T-helper 2 cell (primary cell): ENCODE data around the gene POU1F1.
"Not testable (repeated sequence)": the region's sequence is repeated elsewhere in the genome, so short reads cannot be mapped to it uniquely, and the experiment has no call there.

Experiments
- DNase-seq, 5 experiments: peaks; one replicate each; pipeline versions ENCODE4 v3.0.0 to v3.0.0-alpha.2; 2012 to 2022
- total RNA-seq, 2 donors: gene quantifications; one replicate each; lab custom pipeline; 2026; lab: John Stamatoyannopoulos, UW

POU1F1 gene, protein sequence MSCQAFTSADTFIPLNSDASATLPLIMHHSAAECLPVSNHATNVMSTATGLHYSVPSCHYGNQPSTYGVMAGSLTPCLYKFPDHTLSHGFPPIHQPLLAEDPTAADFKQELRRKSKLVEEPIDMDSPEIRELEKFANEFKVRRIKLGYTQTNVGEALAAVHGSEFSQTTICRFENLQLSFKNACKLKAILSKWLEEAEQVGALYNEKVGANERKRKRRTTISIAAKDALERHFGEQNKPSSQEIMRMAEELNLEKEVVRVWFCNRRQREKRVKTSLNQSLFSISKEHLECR
- total RNA-seq: 0 reads per million in 2 donors

DNA sequence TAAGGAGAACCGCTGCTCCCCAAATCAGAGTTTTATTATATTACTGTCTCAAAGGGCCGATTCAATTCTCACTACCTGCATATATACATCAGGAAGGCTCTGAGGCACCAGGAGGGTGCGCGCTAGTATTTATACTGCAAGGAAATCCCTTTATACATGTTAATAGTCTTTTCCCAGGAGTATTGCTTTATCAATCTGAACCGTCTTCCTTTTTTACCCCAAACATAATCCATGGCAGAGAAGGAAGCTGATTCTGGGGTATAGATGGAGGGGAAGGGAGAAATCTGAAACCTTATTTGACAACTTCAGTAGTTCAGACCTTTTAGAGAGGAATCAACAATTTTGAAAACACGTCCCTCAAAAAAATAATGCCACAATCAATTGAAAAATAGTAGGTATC, at the start of gene POU1F1:
Gene POU1F1, minus strand, starts transcription at position 101 of the 400 bp plus-strand sequence. CDS start 122 bp downstream, outside the sequence.
- no peak for DNase-seq

DNA sequence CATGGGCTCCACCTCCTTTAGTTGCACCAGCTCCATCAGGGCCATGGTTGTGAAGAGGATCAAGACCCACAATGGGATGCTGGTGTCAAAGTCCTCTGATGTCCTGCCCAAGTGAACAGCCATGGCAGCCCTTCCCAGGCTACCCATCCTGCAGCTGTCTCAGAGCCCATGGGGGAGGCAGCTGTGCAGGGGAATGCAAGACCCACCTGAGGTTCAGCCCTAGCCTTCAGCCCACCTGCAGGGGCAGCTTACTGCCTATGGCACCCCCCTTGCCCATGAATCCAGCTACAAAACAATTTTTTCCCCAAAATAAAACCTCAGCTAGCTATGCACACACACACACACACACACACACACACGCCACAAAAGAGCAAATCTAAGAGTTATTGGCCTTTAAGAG, 48.2 kb upstream of the POU1F1 start:
- DNase-seq: no peak

DNA sequence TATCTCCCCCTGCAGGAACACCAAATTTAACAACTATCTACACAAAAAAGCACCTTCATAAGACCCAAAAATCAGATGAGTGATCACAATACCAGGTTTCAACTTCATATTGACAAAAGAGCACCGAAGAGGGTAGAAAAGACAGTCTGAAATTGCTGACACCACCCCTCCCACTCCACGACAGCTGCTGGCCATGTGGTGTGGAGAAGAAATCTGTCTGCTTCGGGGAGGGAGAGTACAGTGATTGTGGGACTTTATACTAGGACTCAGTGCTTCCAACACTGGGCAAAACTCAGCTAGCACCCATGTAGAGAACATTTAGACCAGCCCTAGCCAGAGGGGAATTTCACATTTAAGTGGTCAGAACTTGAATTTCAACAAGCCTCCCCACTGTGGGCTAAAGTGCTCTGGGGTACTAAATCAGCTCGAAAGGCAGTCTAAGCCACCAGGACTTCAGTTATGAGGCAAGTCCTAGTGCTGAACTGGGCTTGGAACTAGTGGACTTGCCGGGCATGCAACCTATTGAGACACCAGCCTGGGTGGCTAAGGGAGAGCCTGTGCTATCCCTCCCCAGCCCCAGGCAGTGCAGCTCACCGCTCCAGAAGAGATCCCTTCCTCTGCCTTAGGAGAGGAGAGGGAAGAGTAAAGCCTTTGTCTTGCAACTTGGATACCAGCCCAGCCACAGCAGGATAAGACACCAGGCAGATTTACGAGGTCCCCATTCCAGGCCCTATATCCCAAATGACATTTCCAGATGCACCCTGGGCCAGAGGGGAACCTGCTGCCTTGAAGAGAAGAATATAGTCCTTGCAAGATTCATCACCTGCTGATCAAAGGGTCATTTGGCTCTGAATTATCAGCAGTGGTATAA, 44.6 kb upstream of the POU1F1 start:
- DNase-seq: no peak

DNA sequence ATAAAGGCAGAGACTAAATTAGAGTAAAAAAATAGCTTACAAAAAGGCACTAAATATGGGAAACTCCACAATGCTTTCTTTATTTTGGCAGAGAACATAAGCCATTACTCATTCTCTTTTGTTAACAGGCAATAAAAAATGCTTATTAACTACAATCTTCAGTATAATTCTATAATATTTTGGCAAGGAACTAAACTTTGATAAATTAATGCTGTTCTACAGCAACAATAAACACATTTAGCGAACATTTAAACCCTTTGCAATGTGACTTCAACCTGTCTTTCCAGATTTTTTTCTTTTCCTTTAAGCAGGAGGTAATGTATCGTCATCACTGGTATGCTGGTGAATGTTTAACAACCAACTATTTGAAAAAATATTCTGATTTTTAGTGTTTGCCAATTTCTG, 42.2 kb upstream of the POU1F1 start:
- DNase-seq: no peak

DNA sequence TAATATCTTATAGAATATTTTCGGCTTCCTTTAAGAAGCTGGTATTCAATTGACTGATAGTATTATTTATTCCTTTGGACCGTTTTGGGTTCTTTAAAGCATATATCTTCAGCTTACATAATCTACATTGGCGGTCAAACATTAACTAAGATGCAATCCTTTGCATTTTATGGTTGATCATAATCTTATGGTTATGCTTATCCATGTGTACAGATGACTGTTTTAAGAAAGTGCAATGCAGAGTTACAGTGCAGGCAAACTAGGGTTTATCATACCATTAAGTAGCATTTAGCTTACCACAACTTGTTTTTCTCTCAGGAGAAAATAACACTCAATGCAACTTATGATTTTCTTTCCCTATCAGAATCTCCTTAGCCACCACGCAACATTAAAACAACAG, 41.4 kb upstream of the POU1F1 start:
- DNase-seq: no peak

DNA sequence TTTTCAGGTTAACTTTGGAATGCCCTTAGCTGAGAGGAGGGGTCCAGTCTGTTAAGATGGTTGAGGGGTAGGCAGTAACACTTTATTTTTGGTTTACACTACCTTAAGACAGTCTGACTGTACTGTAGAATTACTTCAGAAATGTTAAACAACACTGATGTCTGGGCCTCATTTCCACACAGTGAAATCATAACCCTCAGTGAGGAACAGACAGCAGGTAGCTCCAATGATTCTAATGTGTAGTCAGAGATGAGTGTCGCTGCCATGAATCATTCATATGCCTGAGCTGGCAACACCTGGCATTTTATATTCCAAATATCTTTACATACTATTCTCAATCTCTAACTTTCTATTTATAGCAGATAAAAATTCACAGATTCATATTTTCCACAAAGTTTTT, 37.3 kb upstream of the POU1F1 start:
- DNase-seq: no peak

DNA sequence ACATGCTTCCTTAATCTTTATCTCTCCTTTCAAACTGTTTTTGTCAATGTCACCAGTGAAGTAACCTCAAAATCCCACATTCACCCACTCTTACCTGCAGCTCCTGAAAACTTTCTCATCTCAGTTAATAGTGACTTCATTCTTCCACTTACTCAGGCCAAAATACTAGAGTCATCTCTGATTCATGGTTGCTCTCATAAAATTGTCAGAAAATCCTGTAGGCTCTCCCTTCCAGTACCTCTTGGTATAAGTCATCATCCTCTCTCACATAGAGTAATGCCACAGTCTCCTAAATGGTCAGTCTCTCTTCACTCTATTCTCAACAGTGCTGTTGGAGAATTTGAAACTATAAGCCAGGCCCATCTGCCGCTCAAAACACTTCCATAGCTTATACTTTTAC, 34.9 kb upstream of the POU1F1 start:
- no peak for DNase-seq

DNA sequence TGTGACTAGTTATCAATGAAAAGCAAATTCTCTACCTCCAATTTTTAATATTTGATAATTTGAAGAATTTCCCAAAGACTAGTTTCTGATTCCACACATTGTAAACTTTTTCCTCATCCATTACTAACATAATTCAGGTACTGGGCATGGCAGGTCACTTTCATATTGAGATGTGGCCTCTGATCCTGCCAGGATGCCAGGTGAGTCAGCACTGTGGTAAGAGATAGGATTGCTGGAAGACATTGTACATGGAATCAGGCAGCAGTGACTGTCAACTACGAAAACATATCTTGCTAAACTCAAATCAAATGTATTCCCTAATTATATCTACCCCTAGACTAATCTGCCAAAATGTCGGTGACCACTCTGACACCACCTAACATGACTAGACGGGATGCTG, 33.2 kb upstream of the POU1F1 start:
- DNase-seq: no peak

DNA sequence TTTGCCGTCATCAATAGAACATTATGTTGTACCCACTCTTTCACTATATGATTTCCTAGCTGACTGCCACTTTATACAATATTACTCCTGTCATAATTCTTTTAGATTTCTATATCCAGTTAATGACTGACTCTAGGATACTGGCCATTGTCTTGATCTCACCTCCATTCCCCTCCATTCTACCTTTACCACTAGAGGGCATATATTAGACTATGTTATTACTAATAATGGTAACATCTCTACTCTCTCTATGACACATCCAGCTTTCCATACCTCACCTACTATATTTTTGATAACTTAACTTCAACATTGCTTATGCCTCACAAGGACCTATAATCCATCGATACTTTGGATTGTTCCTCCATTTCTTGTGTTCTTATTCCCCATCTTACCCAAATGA, 31.4 kb upstream of the POU1F1 start:
- no peak for DNase-seq

DNA sequence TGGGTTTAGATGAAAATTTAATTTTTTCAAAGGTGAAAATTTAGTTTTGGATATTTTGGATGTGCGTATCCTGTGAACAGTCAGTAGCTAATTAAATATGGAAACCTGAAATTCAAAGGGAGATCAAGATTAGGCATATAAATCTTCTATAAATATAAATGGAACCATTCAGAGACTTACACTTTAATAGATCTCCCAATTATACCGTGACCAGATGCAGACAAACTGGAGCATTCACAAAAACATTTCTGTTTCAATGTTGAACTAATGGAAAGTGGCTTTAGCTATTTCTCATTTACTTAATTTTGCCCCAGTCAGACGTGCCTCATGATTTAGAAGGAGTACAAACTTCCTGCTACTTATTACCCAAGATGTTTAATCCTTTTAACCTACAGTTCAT, 29.1 kb upstream of the POU1F1 start:
- no peak for DNase-seq

DNA sequence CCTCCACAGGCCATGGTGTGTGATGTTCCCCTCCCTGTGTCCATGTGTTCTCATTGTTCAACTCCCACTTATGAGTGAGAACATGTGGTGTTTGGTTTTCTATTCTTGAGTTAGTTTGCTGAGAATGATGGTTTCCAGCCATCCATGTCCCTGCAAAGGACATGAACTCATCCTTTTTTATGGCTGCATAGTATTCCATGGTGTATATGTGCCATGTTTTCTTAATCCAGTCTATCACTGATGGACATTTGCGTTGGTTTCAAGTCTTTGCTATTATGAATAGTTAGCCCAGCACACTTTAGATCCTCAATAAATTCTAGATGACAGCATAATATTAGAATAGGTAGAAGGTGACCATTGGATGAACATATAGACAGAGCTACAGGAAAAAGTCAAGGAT, 28.6 kb upstream of the POU1F1 start:
- DNase-seq: not testable (repeated sequence)

DNA sequence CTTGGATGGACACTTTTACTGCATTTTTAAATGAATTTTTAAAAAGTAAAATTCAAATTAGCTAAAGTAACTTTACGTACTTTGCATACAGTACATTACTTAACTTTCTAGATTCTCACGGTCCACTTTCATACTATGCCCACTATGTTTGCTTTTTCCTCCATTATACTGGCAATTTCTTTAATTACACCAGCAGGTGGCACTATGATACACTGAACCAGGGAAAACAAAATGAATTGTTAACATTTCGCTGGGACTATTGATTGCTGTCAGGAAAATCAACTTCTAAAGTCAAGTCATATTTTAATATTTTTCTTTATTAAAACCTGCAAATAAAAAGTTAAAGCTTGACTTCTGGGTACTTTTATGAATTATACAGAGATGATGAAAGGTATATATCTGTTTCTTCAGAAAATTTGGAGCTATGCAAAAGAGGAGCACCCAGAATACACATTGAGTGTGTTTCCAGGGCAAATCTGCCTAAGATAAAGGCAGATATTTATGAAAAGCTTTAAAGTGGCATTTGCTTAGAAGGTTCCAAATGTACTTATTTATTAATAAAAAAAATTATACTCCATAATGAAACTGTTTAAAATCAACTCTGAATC, 21.8 kb upstream of the POU1F1 start:
- peak in 1 of 5 experiments; percentile 22 for DNase-seq

DNA sequence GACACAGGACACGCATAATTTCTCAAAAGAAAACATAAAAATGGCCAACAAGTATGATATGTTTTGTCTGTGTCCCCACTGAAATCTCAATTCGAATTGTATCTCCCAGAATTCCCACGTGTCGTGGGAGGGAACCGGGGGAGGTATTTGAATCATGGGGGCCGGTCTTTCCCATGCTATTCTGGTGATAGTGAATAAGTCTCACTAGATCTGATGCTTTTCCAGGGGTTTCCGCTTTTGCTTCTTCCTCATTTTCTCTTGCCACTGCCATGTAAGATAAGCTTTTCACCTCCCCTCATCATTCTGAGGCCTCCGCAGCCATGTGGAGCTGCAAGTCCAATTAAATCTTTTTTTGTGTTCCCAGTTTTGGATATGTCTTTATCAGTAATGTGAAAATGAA, 12.1 kb upstream of the POU1F1 start:
- DNase-seq: no peak

DNA sequence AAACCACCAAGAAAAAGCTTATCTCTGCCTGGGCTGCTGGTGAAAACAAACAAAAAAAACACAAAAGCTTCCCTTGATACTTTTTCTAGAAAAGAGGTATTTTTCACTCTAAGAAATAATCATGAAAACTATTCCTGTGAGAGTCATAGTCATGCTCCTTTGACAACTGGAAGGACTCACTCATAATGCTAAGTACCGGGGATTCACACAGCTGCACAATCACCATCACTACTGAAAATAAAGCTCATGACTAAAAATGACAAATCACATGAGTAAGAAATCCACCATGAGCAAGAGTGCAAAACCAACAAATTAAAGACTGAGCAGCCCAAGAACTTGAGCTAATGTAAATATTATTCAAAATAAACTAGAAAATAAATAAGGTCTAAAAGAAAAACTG, 10.6 kb upstream of the POU1F1 start:
- DNase-seq: peak in 1 of 5 experiments; percentile 4

DNA sequence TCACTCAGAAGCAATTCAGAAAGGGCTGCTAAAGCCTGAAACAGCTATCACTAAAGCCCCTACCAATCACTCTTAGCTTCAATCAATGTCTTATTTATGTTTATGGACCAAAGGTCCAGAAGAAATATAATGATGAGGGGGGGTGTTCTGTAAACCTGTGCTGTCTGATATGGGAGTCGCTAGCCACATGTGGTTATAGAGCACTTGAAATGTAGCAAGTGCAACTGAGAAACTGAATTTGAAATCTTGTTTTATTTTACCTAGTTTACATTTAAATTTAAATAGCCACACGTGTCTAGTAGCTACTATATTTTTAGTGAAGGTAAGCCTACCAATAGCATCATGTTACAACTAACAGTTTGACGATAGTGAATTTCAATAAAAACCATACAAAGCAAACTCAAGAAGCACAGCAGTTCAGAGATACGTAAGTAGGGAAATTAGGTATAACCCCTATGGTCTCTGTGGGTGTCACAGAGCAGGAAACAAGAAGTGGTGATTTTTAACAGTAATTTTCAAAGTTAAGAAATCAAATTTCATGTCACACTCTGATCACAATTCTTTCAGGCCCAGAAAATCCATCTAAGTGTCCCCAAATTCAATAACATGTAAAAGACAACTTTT, 3.6 kb downstream of the POU1F1 start:
- peak in 1 of 5 experiments; percentile 38 for DNase-seq

DNA sequence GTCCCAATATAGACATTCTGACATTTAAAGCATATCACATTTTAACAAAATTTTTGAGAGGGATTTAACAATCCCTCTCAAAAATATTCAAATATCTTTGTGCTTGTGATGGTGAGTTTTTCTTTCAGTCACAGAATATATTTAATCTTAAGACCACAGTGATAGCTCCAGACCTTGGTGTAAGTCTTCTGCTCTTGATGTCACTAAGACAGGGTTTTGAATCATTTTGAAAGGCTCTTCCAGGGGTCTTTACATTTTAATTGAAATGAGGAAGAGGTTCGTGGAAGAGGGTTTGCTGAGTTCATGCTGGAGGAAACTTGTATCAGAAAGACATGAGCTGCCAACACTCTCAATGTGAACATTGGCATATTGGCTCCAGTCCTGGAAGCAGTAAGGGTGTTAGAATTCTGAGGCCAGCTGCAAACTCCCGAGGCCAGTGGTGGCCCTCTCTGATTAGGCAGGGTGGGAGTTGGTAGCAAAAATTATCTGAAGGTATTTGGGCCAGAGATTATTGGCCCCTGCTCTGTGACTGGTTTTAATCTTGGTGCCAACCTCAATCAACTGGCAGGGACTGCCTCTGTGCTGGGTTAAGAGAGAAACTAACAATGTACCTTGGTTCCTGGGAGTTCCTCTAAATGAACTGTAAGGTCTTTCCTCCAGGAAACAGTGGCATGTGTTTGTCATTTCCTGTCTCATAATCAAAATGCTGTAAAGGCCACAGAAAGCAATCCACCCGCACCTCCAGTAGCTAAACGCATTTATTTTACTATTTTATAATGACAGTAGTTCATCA, 5.3 kb downstream of the POU1F1 start:
- DNase-seq: peak in 1 of 5 experiments; percentile 22

DNA sequence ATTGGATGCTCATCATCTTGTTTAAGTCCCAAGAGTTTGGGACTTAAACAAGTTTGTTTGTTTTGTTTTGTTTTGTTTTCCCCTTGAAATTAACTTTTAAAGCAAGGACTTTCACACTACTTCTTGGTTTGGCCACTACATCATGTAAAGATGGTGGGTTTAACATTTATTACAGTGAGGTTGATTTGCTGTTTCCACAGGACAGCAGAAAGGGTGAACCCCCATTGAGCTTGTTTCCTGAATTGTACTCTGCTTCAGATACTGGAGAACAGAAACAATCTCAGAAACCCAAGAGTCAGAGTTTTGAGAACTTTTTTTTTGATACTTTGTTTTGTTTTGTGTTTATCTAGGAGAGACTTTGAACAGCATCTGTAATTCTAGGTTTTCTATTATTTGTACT, 6.7 kb downstream of the POU1F1 start:
- no peak for DNase-seq

DNA sequence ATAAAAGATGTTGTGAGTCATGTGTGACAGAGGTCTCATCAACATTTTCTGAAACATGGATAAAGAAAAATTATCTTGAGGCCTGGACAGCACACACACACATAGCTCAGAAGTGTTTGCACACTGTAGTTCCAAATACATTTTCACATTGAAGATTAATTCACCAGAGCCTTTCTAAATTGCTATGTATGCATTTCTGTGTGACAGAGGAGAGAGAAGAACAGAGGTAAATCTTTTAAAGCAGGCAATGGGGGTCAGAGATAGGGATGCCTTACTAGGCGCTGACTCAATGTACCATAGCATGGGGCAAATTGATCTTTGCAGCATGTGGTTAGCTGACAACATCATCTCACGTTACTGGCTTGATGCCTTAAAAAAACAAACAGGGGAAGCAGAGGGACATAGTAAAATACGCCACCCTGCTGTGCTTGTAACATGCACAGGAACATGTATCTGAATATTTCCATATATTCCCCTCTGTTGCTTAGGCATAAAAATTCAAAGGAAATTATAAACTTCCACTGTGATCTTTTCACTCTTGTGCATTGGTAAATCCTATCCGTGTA, 7.7 kb downstream of the POU1F1 start:
- no peak for DNase-seq

DNA sequence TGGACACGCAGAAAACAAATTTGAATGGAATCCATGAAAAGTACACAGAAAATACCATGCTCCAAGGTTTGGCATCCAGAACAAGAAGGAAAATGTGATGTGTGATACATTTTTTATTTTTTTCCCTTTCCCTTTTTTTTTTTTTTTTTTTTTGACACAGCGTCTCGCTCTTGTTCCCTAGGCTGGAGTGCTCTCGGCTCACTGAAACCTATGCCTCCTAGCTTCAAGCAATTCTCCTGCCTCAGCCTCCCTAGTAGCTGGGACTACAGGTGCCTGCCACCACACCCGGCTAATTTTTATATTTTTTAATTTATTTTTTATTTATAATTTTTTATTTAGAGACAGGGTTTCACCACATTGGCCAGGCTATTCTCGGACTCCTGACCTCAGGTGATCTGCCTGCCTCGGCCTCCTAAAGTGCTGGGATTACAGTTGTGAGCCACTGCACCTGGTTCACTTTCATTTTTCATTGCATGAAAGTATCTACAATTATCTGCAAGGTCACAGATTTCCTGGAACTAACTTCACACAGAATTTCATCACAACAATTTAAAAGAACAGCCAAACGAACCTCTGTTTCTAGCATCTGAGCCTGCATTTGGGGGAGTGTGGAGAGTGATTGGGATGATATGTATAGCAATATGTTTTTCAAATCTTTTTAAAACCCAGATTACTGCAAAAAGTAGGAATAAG, 8.3 kb downstream of the POU1F1 start:
- DNase-seq: peak in 1 of 5 experiments; percentile 13

DNA sequence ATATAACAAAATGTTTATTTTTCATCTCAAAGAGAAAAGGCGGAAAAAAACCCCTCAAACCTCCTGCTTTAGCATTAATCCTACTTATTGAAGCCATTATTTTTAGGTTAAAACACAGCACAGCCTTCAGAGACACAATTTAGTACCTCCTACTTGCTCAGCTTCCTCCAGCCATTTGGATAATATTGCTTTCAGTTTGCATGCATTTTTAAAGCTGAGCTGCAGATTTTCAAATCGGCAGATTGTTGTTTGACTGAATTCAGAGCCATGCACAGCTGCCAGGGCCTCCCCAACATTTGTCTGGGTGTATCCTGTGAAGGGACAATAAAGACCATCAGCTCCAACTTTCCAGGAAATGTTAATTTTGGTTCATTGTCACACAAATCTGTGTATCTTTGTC, 14.5 kb downstream of the POU1F1 start:
- no peak for DNase-seq

DNA sequence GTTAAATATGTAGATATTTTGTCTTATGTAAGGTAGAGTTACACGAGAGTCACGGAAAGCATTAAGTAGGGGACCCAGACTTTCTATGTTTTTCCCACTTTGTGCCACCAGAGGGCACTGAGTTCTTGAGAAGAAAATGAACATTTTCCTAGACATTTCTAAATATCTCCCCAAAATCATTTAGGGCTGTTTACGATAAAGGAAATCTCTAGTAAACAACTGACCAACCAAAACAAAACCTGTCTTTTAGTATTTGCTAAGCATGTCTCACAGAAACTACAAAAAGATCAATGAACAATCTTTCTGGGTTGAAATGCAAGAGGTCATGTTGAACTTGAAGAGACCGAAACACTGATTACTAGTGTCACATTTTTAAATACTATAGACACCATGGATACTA, 16.1 kb downstream of the POU1F1 start:
- peak in 4 of 5 experiments; percentile 4 to 41 (median 4) for DNase-seq
